ENCODE results near the gene GOLGA3. TPM values are rescaled to one million over a fixed set of nuclear protein-coding genes. Genes with fewer than 3 reads are reported as not detected.

The GOLGA3 gene
- total RNA-seq, 2 donors from 2014 or later: 38.2 to 43.5 TPM

DNA sequence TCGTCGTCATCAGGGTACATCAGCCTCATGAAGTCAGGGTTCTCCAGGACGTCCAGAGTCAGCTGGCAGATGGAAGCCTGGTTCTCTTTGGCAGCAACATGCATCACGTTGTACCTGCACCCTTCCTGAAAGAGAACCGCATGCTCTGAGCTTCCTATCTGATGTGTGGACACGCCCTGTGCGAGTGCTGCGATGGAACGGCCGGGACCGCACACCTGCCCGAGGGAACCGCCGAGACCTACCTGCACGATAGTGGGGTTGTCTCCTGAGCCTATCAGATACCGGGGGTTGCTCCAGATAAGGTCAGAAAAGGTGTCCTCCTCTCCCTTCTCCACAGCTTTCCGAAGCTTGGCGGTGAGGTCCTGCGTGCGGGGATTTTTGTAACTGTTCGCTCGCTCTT is 80.8 kb downstream of the GOLGA3 start:
- H3K4me1 Mint-ChIP-seq: no peaks in the 10 kb centered on the region
- peaks cover 86% of the 10 kb centered on the region for H3K36me3 ChIP-seq (ENCODE audit: control insufficient read depth, insufficient read depth, low read length)
- H3K36me3 Mint-ChIP-seq (ENCODE audit: low read depth): peaks cover 73% of the 10 kb centered on the region

DNA sequence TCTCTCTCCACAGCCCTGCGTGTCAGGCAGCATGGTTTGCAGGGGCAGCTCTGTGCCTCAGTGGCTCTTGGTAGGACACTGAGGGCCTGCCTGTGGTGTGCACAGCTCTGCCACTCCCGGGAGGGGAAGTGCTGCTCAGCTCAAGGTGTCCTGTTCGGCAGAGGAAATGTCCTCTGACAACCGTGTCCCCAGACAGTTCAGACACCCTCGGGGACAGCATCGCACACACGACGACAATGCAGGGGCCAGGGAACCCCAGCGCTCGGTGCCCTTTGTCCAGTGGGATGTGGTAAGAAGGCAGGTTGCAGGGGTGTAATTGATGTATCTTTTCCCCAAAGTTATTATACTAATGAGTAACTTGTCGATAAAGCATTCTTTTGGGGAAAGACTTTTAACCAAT is 81.3 kb downstream of the GOLGA3 start:
- H3K4me3 ChIP-seq (ENCODE audit: low read length): no peak overlapping the region
- no peaks in the 10 kb centered on the region for H3K4me1 Mint-ChIP-seq
- TF ChIP-seq CTCF (conservative IDR thresholded peaks at IDR 0.05): no peak
- H3K36me3 Mint-ChIP-seq (ENCODE audit: low read depth): peaks cover 74% of the 10 kb centered on the region
- no peak for DNase-seq
- H3K27me3 ChIP-seq (ENCODE audit: control insufficient read depth, insufficient read depth, low read length, poor library complexity, severe bottlenecking): no peaks in the 10 kb centered on the region
- no peak overlapping the region for H3K9ac ChIP-seq (ENCODE audit: extremely low read depth, low read length, poor library complexity, severe bottlenecking)
- no peaks in the 10 kb centered on the region for H3K4me1 ChIP-seq (ENCODE audit: control insufficient read depth, insufficient read depth, low read length)
- peaks cover 86% of the 10 kb centered on the region for H3K36me3 ChIP-seq (ENCODE audit: control insufficient read depth, insufficient read depth, low read length)
- no peaks in the 10 kb centered on the region for H3K27me3 Mint-ChIP-seq (ENCODE audit: insufficient read depth)
- H3K9me3 Mint-ChIP-seq: no peaks in the 10 kb centered on the region
- no peak overlapping the region for H3K4me3 Mint-ChIP-seq
- no peak overlapping the region for H3K27ac Mint-ChIP-seq
- WGBS, 2 experiments (ENCODE audit: insufficient coverage in 1 of 2, insufficient read length in 1 of 2): 93 to 100% methylated on average over 10 to 11 of the region's 11 CpGs
- H3K9me3 ChIP-seq (ENCODE audit: control insufficient read depth, low read length): no peaks in the 10 kb centered on the region
- H3K27ac ChIP-seq (ENCODE audit: low read depth, low read length): no peak overlapping the region

More for the DNA sequence above, 80.8 kb downstream of the GOLGA3 start:
- no peak overlapping the region for H3K9ac ChIP-seq (ENCODE audit: extremely low read depth, low read length, poor library complexity, severe bottlenecking)
- Mint-ChIP-seq H3K9me3 (no peaks in the 10 kb centered on the region), H3K4me3 (no peak overlapping the region), H3K27me3 (ENCODE audit: insufficient read depth) (no peaks in the 10 kb centered on the region), H3K27ac (no peak overlapping the region)
- H3K27ac ChIP-seq (ENCODE audit: low read depth, low read length): no peak overlapping the region
- no peak for DNase-seq
- no peak for TF ChIP-seq CTCF (conservative IDR thresholded peaks at IDR 0.05)
- no peaks in the 10 kb centered on the region for H3K9me3 ChIP-seq (ENCODE audit: control insufficient read depth, low read length)
- no peak overlapping the region for H3K4me3 ChIP-seq (ENCODE audit: low read length)
- no peaks in the 10 kb centered on the region for H3K27me3 ChIP-seq (ENCODE audit: control insufficient read depth, insufficient read depth, low read length, poor library complexity, severe bottlenecking)
- WGBS, 2 experiments (ENCODE audit: insufficient coverage in 1 of 2, insufficient read length in 1 of 2): 96% methylated on average over 22 of the region's 22 CpGs
- H3K4me1 ChIP-seq (ENCODE audit: control insufficient read depth, insufficient read depth, low read length): no peaks in the 10 kb centered on the region

- Mint-ChIP-seq H3K4me1 (no peaks in the 10 kb centered on the region), H3K36me3 (ENCODE audit: low read depth) (peaks cover 80% of the 10 kb centered on the region), H3K27ac (no peak overlapping the region), H3K9me3 (no peaks in the 10 kb centered on the region), H3K4me3 (no peak overlapping the region), H3K27me3 (ENCODE audit: insufficient read depth) (no peaks in the 10 kb centered on the region)
- no peaks in the 10 kb centered on the region for H3K9me3 ChIP-seq (ENCODE audit: control insufficient read depth, low read length)
- DNase-seq: no peak
- no peak overlapping the region for H3K27ac ChIP-seq (ENCODE audit: low read depth, low read length)
- no peak for TF ChIP-seq CTCF (conservative IDR thresholded peaks at IDR 0.05)
- H3K36me3 ChIP-seq (ENCODE audit: control insufficient read depth, insufficient read depth, low read length): peaks cover 87% of the 10 kb centered on the region
- no peaks in the 10 kb centered on the region for H3K4me1 ChIP-seq (ENCODE audit: control insufficient read depth, insufficient read depth, low read length)
- 96% methylated on average over 3 of the region's 3 CpGs; no CpG with 5 or more reads in 1 of the 2 experiments for WGBS, 2 experiments (ENCODE audit: insufficient coverage in 1 of 2, insufficient read length in 1 of 2)
- no peaks in the 10 kb centered on the region for H3K27me3 ChIP-seq (ENCODE audit: control insufficient read depth, insufficient read depth, low read length, poor library complexity, severe bottlenecking)
- no peak overlapping the region for H3K9ac ChIP-seq (ENCODE audit: extremely low read depth, low read length, poor library complexity, severe bottlenecking)
- no peak overlapping the region for H3K4me3 ChIP-seq (ENCODE audit: low read length)
Observed at GRCh38 chr12:132746613-132747012, 82.1 kb downstream of the GOLGA3 start.
